BJ (cell line): Measurements from ENCODE around the gene CRYZL1. TPM values are rescaled to one million over a fixed set of nuclear protein-coding genes. Genes with fewer than 3 reads are reported as not detected.

Source experiments
- CTCF ChIA-PET: fragments of 350-600 bp; formaldehyde crosslinking; extraction: SDS; loops from one replicate; lab custom pipeline; 2021; ENCODE audit warnings: antibody characterized with exemption, inconsistent platforms; lab: Yijun Ruan, JAX
- POLR2A ChIA-PET: fragments of 300-600 bp; sonication (Branson Sonifier 250); formaldehyde crosslinking; extraction: SDS; loops from one replicate; lab custom pipeline; 2021; ENCODE audit warnings: antibody characterized with exemption; lab: Charles Lee
- DNase-seq: peaks from one replicate; pipeline ENCODE4 v3.0.0-alpha.2; 2011; ENCODE audit warnings: low read depth
- H3K27me3 ChIP-seq: 2 replicates; pipeline ENCODE4 v1.6.0; 2011; ENCODE audit warnings: low read length; ENCODE audit not compliant: control insufficient read depth, insufficient read depth
- H3K36me3 ChIP-seq: 2 replicates; pipeline ENCODE4 v1.5.1; 2011; ENCODE audit warnings: low read length; ENCODE audit not compliant: control insufficient read depth, insufficient read depth
- H3K4me3 ChIP-seq: 2 replicates; pipeline ENCODE4 v1.5.1; 2011; ENCODE audit warnings: low read depth, mild to moderate bottlenecking, control low read depth, low read length
- CTCF ChIP-seq: IDR thresholded peaks from 2 replicates; pipeline ENCODE4 v1.5.1; 2011; ENCODE audit warnings: low read depth, mild to moderate bottlenecking, control low read depth, inconsistent platforms, low read length, moderate library complexity; ENCODE audit not compliant: insufficient read depth
- polyA plus RNA-seq: library from polyadenylated mRNA; depleted of rRNA; stranded (reverse); fragments of >200 nt; gene quantifications from 2 replicates; pipeline ENCODE4 v1.2.3, GENCODE V29; 2011

The CRYZL1 gene
- polyA plus RNA-seq, 1 experiment: 21.2 TPM

DNA sequence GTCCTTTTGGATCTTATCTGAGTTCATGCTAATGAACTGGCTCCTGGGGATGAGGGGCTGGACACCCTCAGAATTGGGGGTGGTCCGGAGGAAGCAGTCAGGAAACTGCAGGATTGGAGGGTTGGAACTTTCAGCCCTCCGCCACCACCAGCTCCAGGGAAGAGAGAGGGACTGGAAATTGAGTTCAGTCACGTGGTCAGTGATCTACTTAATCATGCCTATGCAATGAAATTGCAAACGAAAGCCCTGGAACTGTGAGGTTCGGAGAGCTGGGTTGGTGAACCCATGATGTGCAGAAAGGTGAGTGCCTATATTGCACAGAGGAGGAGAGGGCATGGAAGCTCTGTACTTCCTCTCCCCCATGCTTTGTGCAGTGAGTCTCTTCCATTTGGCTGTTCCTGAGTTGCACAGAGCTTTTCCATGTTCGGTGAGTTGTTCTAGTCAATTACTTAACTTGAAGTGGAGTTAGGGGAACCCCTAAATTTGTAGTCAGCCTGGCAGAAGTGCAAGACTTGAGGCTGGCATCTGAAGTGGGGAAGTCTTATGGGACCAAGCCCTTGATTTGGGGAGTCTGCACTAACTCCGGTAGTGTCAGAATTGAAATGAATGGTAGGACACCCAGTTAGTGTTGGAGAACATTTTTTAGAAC, 17.5 kb upstream of the CRYZL1 start:
- no peak overlapping the region for H3K4me3 ChIP-seq
- POLR2A ChIA-PET: no interaction called here
- CTCF ChIA-PET: no interaction called here
- no peak for DNase-seq
- H3K36me3 ChIP-seq: no peaks in the 10 kb centered on the region; the same call in 1 of the 2 replicates
- no peak for TF ChIP-seq CTCF
- H3K27me3 ChIP-seq: no peaks in the 10 kb centered on the region

DNA sequence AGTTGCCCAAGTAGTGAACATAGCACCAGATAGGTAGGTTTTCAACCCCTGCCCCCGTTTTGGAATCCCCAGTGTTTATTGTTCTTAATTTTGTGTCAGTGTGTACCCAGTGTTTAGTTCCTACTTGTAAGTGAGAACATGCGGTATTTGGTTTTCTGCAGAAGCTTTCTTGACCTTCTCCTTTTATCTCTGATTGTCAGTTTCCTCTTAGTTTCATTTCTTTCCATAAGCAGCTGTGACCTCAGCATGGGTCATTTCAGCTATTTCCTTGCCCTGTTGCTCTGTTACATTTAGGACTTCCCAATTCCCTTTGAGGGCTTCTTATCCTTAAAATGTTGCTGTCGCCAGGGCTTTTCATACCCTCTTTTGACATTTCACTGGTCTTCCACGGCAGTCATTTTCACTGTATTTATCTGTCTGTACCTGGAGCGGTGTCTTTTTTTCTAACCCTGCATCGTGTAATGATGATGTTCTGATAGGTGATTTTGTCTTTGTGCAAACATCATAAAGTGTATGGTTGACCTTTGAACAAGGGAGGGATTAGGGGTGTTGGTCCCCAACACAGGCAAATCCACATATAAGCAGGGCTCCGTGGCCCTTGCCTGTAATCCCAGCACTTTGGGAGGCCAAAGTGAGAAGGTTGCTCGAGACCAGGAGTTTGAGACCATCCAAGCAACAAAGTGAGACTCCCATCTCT, 15.7 kb upstream of the CRYZL1 start:
- ChIA-PET CTCF (no interaction called here), POLR2A (no interaction called here)
- no peaks in the 10 kb centered on the region; the same call in 1 of the 2 replicates for H3K36me3 ChIP-seq
- H3K27me3 ChIP-seq: no peaks in the 10 kb centered on the region
- TF ChIP-seq CTCF: no peak
- H3K4me3 ChIP-seq: no peak overlapping the region
- DNase-seq: no peak

- ChIA-PET POLR2A (interaction anchor here (0.6 kb wide), 1 partner anchor 26 kb away, joined by 3 read pairs; no protein-coding TSS in a partner anchor), CTCF (no interaction called here)
- no peak for TF ChIP-seq CTCF
- Histone ChIP-seq H3K27me3 (no peaks in the 10 kb centered on the region), H3K4me3 (no peak overlapping the region), H3K36me3 (no peaks in the 10 kb centered on the region; the same call in 1 of the 2 replicates)
- no peak for DNase-seq
Measured at GRCh38 chr21:33655588-33656221, 14.2 kb upstream of the CRYZL1 start.

GRCh38 chr21:33654412-33654811, 12.9 kb upstream of the CRYZL1 start:
- ChIA-PET CTCF (interaction anchor here (0.6 to 0.9 kb wide), 2 partner anchors 9 to 32 kb away, joined by 3 read pairs; no protein-coding TSS in a partner anchor), POLR2A (no interaction called here)
- DNase-seq: no peak
- TF ChIP-seq CTCF: no peak
- Histone ChIP-seq H3K36me3 (no peaks in the 10 kb centered on the region; the same call in 1 of the 2 replicates), H3K4me3 (no peak overlapping the region), H3K27me3 (no peaks in the 10 kb centered on the region)

GRCh38 chr21:33651965-33652680, 10.6 kb upstream of the CRYZL1 start:
- CTCF ChIA-PET: interaction anchor here (0.8 kb wide), 1 partner anchor 927 kb away, joined by 3 read pairs; no protein-coding TSS in a partner anchor
- H3K4me3 ChIP-seq: no peak overlapping the region
- no peaks in the 10 kb centered on the region; the same call in 1 of the 2 replicates for H3K36me3 ChIP-seq
- POLR2A ChIA-PET: interaction anchor here (0.5 kb wide), 1 partner anchor 108 kb away, joined by 4 read pairs; no protein-coding TSS in a partner anchor
- TF ChIP-seq CTCF: no peak
- no peak for DNase-seq
- H3K27me3 ChIP-seq: no peaks in the 10 kb centered on the region
